Measurements from ENCODE around the gene ZNF354C.

DNA sequence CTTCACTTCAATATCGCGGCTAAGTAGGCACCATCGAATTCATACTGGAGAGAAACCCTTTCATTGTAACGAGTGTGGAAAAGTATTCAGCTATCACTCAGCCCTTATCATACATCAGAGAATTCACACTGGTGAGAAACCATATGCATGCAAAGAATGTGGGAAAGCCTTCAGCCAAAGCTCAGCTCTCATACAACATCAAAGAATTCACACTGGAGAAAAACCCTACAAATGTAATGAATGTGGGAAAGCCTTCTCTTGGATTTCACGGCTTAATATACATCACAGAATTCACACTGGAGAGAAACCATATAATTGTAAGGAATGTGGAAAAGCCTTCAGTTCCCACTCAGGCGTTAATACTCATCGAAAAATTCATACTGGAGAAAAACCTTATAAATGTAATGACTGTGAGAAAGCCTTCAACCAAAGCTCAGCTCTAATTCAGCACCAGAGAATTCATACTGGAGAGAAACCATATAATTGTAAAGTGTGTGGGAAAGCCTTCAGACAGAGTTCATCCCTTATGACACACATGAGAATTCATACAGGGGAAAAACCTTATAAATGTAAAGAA, 27.1 kb upstream of the ZNF354C start:
- TF ChIP-seq, protein P1, sequence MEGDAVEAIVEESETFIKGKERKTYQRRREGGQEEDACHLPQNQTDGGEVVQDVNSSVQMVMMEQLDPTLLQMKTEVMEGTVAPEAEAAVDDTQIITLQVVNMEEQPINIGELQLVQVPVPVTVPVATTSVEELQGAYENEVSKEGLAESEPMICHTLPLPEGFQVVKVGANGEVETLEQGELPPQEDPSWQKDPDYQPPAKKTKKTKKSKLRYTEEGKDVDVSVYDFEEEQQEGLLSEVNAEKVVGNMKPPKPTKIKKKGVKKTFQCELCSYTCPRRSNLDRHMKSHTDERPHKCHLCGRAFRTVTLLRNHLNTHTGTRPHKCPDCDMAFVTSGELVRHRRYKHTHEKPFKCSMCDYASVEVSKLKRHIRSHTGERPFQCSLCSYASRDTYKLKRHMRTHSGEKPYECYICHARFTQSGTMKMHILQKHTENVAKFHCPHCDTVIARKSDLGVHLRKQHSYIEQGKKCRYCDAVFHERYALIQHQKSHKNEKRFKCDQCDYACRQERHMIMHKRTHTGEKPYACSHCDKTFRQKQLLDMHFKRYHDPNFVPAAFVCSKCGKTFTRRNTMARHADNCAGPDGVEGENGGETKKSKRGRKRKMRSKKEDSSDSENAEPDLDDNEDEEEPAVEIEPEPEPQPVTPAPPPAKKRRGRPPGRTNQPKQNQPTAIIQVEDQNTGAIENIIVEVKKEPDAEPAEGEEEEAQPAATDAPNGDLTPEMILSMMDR (IDR thresholded peaks at IDR 0.05) = no peak
- TF ChIP-seq POLR2A (IDR thresholded peaks at IDR 0.05) = no peak
